MCF 10A (cell line): ENCODE results near the gene HES7. TPM values are rescaled to one million over a fixed set of nuclear protein-coding genes. Genes with fewer than 3 reads are reported as not detected.
A peak's percentile ranks its signal among the peaks of the same experiment; 100 is the strongest.
"Not testable (repeated sequence)": the region's sequence is repeated elsewhere in the genome, so short reads cannot be mapped to it uniquely, and the experiment has no call there.

Experiments used
- BruUV-seq: library from RNA; stranded (reverse); fragments of 400-500 nt; replicated peaks from 2 replicates; lab custom pipeline; 2021; lab: Mats Ljungman, UMichigan
- CTCF ChIA-PET: fragments of 300-600 bp; sonication (Branson Sonifier 250); formaldehyde crosslinking; extraction: SDS; loops from one replicate; lab custom pipeline; 2021; ENCODE audit warnings: antibody characterized with exemption, inconsistent platforms; lab: Yijun Ruan, JAX
- POLR2A ChIA-PET: fragments of 300-600, 350-650 bp; sonication (Branson Sonifier 250); formaldehyde crosslinking; extraction: SDS; loops from one replicate; lab custom pipeline; 2020; ENCODE audit warnings: antibody characterized with exemption, inconsistent platforms; lab: Yijun Ruan, JAX
- DNase-seq: peaks from one replicate; pipeline ENCODE4 v3.0.0-alpha.2; 2018; ENCODE audit not compliant: unreplicated experiment
- H3K27ac Mint-ChIP-seq: one replicate; pipeline ENCODE4 v1.8.0; 2022; ENCODE audit warnings: mild to moderate bottlenecking, low read depth, mixed read lengths; ENCODE audit not compliant: unreplicated experiment
- H3K27me3 Mint-ChIP-seq: one replicate; pipeline ENCODE4 v1.8.0; 2022; ENCODE audit warnings: mixed read lengths; ENCODE audit not compliant: insufficient read depth, unreplicated experiment
- H3K36me3 Mint-ChIP-seq: one replicate; pipeline ENCODE4 v1.8.0; 2022; ENCODE audit warnings: mild to moderate bottlenecking, moderate library complexity, mixed read lengths; ENCODE audit not compliant: insufficient read depth, unreplicated experiment
- H3K4me1 Mint-ChIP-seq: one replicate; pipeline ENCODE4 v1.8.0; 2022; ENCODE audit warnings: mixed read lengths; ENCODE audit not compliant: insufficient read depth, unreplicated experiment
- H3K4me3 Mint-ChIP-seq: one replicate; pipeline ENCODE4 v1.8.0; 2022; ENCODE audit warnings: mild to moderate bottlenecking, moderate library complexity, mixed read lengths; ENCODE audit not compliant: unreplicated experiment
- H3K9me3 Mint-ChIP-seq: one replicate; pipeline ENCODE4 v1.8.0; 2022; ENCODE audit warnings: mixed read lengths; ENCODE audit not compliant: unreplicated experiment
- intact Hi-C: fragments of 100-400 bp; cut with micrococcal nuclease; formaldehyde crosslinking; loops from 2 replicates; pipeline ENCODE4 v1.14.1; 2022
- total RNA-seq: library from RNA; stranded (reverse); gene quantifications from 2 replicates; pipeline ENCODE4 v1.2.3, GENCODE V29; 2022
- TF ChIP-seq, protein P1 (sequence below): fragments of 200-600 bp; IDR thresholded peaks from one replicate; pipeline ENCODE4 v1.8.0; 2022; ENCODE audit warnings: antibody characterized with exemption, mild to moderate bottlenecking; ENCODE audit not compliant: unreplicated experiment

The HES7 gene
- total RNA-seq, 1 experiment from 2014 or later = 5.9 TPM

DNA sequence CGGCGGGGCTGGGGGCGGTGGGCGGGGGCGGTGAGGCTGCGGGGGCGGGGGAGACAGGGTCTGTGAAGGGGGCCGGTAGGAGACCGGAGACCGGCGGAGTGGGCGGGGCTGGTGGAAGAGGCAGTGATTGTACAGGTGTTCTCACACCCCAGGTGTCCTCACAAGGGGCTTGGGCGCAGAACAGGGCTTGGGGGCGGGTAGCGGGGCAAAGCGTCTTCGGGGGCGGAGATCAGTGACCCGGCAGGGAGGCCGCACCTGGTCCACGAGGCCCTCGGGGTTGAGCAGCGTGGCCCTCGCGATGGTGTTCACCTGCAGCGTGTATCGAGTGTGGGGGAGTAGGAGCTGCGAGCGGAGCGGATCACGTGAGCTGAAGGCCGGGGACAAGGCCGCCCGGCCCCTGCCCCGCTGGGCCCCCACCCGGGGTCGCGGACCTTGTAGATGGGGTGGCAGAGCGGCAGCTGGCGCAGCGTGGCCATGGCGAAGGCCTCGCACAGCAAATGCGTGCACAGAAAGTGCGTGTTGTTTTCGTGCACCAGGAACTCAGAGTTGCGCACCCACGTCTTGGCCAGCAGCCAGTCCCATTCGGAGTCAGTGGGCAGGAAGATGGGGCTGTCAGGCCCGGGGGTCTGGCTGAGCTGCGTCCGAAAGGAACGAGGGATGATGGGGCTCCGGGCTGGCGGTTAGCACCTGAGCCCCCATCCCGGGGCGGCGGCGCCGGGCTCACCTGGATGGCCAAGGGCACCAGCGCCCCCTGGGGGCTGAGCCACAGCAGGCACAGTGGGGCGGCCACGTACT lies 14.0 kb downstream of the HES7 start:
- peaks cover 22% of the 10 kb centered on the region for H3K4me1 Mint-ChIP-seq
- H3K27ac Mint-ChIP-seq = no peak overlapping the region
- H3K27me3 Mint-ChIP-seq = no peaks in the 10 kb centered on the region
- no peaks in the 10 kb centered on the region for H3K9me3 Mint-ChIP-seq
- ChIA-PET CTCF (interaction anchor here (0.5 to 14.2 kb wide), 18 partner anchors 9 to 647 kb away, joined by 3 to 233 read pairs (median 4); partner anchors contain the start of gene ALOX12B), POLR2A (interaction anchor here (1.0 to 1.3 kb wide), 3 partner anchors 8 to 50 kb away, joined by 4 to 7 read pairs (median 4); no protein-coding TSS in a partner anchor)
- no TSS peak for BruUV-seq
- no peaks in the 10 kb centered on the region for H3K36me3 Mint-ChIP-seq
- intact Hi-C loops = loop anchor here (1.0 kb wide), 2 partner anchors 16 to 30 kb away; no protein-coding TSS in a partner anchor
- no peak overlapping the region for H3K4me3 Mint-ChIP-seq
- TF ChIP-seq, protein P1, sequence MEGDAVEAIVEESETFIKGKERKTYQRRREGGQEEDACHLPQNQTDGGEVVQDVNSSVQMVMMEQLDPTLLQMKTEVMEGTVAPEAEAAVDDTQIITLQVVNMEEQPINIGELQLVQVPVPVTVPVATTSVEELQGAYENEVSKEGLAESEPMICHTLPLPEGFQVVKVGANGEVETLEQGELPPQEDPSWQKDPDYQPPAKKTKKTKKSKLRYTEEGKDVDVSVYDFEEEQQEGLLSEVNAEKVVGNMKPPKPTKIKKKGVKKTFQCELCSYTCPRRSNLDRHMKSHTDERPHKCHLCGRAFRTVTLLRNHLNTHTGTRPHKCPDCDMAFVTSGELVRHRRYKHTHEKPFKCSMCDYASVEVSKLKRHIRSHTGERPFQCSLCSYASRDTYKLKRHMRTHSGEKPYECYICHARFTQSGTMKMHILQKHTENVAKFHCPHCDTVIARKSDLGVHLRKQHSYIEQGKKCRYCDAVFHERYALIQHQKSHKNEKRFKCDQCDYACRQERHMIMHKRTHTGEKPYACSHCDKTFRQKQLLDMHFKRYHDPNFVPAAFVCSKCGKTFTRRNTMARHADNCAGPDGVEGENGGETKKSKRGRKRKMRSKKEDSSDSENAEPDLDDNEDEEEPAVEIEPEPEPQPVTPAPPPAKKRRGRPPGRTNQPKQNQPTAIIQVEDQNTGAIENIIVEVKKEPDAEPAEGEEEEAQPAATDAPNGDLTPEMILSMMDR = peak; percentile 86
- DNase-seq = peak; percentile 72

DNA sequence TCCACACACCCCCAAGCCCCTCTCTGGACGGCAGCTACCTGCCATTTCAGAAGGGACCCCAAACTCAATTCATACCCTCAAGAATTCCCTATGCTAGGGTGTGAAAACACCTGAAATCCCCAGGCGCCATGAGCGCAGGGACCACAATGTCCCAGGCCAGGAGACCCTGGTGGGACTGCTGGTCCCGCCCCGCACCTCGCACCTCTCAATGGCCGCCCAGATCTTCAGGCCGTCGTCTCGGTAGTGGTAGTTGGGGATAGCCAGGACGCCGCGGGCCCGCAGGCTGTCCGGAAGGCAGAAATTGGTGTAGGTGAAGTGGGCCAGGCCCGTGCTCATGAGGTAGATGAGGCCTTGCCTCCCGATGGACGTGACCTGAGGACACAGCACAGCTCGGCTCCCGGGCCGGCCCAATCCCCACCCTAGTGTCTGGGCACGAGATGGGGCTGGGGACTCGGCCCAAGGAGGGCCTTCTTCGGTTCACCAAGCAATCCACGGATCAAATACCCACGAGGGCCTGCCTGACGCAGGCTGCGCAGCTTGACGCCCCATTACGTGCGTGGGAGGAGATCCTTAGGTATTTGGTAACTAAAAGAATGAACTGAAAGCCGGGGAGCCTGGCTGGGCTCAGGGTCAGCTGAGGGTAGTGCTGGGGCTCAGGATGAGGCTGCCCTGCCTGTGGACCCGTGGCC lies 14.8 kb downstream of the HES7 start:
- CTCF ChIA-PET = interaction anchor here (0.5 to 14.2 kb wide), 9 partner anchors 9 to 282 kb away, joined by 3 to 233 read pairs (median 23); partner anchors contain the start of gene ALOX12B
- Mint-ChIP-seq H3K36me3 (no peaks in the 10 kb centered on the region), H3K4me1 (peaks cover 29% of the 10 kb centered on the region), H3K27ac (no peak overlapping the region), H3K4me3 (no peak overlapping the region), H3K27me3 (no peaks in the 10 kb centered on the region), H3K9me3 (no peaks in the 10 kb centered on the region)
- no TSS peak for BruUV-seq
- TF ChIP-seq, protein P1 = no peak
- intact Hi-C loops = no loop called here
- DNase-seq = no peak
- POLR2A ChIA-PET = interaction anchor here (0.7 kb wide), 1 partner anchor 11 kb away, joined by 3 read pairs; no protein-coding TSS in a partner anchor

DNA sequence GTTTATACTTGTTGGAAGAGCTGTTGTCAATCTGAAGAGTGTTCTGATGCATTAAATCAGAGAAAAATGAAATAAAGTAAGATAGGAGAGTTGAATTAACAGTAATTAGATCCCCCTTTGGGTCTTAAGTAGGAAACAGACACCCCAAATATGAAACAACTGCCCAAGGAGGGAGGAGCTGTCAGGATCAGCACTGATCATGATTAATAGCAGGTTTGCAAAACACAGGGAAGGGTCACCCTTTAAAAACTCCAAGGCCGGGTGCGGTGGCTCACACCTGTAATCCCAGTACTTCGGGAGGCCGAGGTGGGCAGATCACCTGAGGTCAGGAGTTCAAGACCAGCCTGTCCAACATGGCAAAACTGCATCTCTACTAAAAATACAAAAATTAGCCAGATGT lies 16.9 kb downstream of the HES7 start:
- H3K4me3 Mint-ChIP-seq, H3K36me3 Mint-ChIP-seq, BruUV-seq, DNase-seq, H3K27me3 Mint-ChIP-seq, intact Hi-C loops, H3K9me3 Mint-ChIP-seq: not testable (repeated sequence)
- POLR2A ChIA-PET = interaction anchor here (0.8 to 1.7 kb wide), 4 partner anchors 9 to 45 kb away, joined by 3 to 6 read pairs (median 4); no protein-coding TSS in a partner anchor
- Mint-ChIP-seq H3K27ac (peak overlapping the region; percentile 95), H3K4me1 (peaks cover 42% of the 10 kb centered on the region)
- CTCF ChIA-PET = interaction anchor here (1.5 to 14.2 kb wide), 4 partner anchors 12 to 194 kb away, joined by 3 to 233 read pairs (median 114); partner anchors contain the start of genes ALOX12B and ALOXE3

DNA sequence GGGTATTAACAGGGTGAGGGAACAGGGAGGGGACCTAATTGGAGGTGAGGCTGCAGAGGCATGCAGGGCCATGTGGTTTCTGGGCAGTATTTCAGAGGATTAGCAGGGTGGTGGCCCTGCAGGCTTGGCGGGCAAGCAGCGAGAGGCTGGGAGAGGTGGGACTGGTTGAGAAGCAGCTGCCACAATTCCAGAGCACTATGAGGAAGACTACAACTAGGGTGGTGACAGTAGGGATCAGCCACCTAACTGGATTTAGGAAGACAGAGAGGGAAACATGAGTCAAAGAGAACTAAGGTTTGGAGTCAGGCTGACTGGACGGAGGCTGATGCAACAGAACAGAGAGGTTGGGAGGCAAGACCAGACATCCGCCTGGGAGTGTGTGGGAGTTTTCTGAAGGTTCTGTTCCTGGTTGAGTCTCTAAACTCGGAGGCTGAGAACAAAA lies 17.9 kb downstream of the HES7 start:
- Mint-ChIP-seq H3K27me3 (no peaks in the 10 kb centered on the region), H3K9me3 (peaks cover 6% of the 10 kb centered on the region), H3K27ac (peak overlapping the region; percentile 95), H3K4me1 (peaks cover 42% of the 10 kb centered on the region), H3K4me3 (peak overlapping the region; percentile 28), H3K36me3 (no peaks in the 10 kb centered on the region)
- ChIA-PET CTCF (interaction anchor here (1.0 to 14.2 kb wide), 7 partner anchors 10 to 49 kb away, joined by 3 to 233 read pairs (median 4); partner anchors contain the start of genes ALOX12B and ALOXE3), POLR2A (interaction anchor here (1.0 to 3.4 kb wide), 6 partner anchors 12 to 67 kb away, joined by 3 to 17 read pairs (median 7); no protein-coding TSS in a partner anchor)
- intact Hi-C loops = no loop called here
- DNase-seq = peak; percentile 86
- no TSS peak for BruUV-seq
- TF ChIP-seq, protein P1 = no peak
